Astrocyte of the spinal cord (primary cell): ENCODE measurements around the gene CAMK2A.

ENCODE experiments used
- DNase-seq: peaks from one replicate; pipeline ENCODE4 v3.0.0; 2011; ENCODE audit warnings: low read depth, low spot score
- H3K4me3 ChIP-seq: 2 replicates; pipeline ENCODE4 v1.5.1; 2011; ENCODE audit warnings: low read depth, mild to moderate bottlenecking, low read length, moderate library complexity
- in situ Hi-C: cut with HindIII; loops from 2 replicates; pipeline ENCODE4 v1.10.0; 2017; ENCODE audit warnings: low sequenced_read_pairs
- TF ChIP-seq, protein P1 (sequence below): IDR thresholded peaks from 2 replicates; pipeline ENCODE4 v1.5.1; 2012; ENCODE audit warnings: low read depth, mild to moderate bottlenecking, low read length, inconsistent platforms

Gene CAMK2A

DNA sequence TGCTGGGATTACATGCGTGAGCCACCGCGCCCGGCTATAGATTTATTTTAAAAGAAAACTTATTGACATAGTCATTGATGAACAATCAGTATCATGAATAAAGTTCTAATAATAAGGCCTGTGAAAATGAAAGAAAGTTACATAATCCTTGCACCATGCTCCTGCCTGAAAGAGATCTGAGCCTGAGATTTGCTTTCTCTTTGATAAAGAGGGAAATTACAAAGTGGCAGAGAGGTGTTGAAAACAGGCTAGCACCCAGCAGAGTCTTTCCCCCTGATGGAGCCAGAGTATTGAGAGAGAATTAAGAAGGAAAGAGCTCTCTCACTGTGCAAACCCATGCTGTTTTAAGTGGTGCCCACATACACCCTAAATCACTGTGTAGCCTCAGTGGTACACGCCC is 62.5 kb downstream of the CAMK2A start:
- H3K4me3 ChIP-seq = no peak overlapping the region
- no peak for DNase-seq
- TF ChIP-seq, protein P1, sequence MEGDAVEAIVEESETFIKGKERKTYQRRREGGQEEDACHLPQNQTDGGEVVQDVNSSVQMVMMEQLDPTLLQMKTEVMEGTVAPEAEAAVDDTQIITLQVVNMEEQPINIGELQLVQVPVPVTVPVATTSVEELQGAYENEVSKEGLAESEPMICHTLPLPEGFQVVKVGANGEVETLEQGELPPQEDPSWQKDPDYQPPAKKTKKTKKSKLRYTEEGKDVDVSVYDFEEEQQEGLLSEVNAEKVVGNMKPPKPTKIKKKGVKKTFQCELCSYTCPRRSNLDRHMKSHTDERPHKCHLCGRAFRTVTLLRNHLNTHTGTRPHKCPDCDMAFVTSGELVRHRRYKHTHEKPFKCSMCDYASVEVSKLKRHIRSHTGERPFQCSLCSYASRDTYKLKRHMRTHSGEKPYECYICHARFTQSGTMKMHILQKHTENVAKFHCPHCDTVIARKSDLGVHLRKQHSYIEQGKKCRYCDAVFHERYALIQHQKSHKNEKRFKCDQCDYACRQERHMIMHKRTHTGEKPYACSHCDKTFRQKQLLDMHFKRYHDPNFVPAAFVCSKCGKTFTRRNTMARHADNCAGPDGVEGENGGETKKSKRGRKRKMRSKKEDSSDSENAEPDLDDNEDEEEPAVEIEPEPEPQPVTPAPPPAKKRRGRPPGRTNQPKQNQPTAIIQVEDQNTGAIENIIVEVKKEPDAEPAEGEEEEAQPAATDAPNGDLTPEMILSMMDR = no peak
- in situ Hi-C loops = no loop called here

DNA sequence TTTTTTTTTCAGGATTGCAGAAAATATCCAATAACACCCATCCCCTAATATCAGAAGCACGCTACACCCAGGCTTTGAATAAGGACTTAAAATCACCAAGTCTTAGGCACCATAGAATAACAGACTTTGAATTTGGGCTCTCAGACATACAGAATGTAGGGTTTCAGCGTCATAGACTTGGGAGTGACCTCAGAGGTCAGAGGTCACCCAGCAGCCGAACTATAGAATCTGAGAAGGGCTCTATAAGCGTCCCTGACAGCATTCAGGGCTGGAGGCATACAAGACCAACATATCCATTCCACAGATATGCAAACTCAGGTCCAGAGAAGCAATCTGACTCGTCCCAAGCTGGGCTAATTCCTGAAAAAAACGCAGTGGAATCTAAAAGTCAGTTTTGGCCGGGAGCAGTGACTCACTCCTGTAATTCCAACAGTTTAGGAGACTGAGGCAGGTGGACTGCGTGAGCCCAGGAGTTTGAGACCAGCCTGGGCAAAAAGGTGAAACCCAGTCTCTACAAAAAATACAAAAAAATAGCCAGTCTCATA is 65.0 kb downstream of the CAMK2A start:
- no peak overlapping the region for H3K4me3 ChIP-seq
- in situ Hi-C loops = no loop called here
- TF ChIP-seq, protein P1 = no peak
- DNase-seq = no peak

DNA sequence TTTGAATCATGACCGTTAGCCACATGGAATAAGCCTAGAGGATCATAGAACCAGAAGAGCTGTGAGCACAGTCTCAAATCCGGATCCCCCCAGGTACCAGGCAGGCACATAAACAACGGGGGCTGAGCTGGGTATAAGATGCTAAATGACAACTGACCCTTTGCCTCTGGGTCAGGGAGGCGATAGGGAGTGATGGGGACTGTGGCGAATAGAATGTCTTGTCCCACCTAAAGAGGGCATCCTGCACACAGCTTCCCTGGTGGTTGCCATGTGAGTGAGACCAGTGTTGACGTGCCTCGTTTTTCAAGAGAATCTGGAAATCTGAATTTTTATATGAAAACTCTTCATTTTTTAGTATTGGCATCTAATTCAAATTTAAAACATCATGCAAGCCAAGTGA is 66.1 kb downstream of the CAMK2A start:
- TF ChIP-seq, protein P1 = no peak
- H3K4me3 ChIP-seq = no peak overlapping the region
- in situ Hi-C loops = no loop called here
- DNase-seq = no peak

DNA sequence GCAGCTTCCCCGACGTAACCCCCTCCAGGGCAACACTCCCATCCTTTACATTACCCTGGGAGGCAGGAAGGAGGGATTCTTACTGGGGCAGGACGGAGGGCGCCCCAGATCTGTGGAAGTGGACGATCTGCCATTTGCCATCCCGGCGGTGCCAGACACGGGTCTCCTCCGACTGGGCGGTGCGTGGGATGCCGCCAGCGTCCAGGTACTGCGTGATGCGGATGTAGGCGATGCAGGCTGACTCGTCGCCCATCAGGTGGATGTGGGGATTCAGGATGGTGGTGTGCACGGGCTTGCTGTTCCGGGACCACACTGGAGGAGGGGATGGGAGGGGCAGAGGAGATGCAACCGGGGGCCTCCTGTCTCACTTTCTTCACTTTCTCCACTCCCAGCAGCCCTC is 66.7 kb downstream of the CAMK2A start:
- no peak for DNase-seq
- TF ChIP-seq, protein P1 = no peak
- H3K4me3 ChIP-seq = no peak overlapping the region
- in situ Hi-C loops = no loop called here

DNA sequence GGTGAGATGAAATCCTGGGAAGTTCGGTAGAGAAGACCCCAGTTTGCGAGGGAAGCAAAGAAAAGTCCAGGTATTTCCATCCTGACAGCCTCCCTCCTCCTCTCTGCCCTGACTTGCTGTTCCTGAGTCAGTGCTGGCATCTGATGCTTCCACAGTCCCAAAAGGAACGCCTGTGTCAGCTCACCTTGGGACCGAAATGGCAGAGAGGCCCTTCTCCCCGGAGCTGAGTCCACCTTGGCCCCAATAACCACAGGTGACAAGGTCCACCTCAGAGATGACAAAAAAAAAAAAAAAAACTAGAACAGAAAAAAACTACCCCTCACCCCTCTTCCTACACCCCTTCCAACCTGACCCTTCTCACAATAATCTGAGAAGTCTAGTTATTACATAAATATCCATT is 68.1 kb downstream of the CAMK2A start:
- in situ Hi-C loops = no loop called here

DNA sequence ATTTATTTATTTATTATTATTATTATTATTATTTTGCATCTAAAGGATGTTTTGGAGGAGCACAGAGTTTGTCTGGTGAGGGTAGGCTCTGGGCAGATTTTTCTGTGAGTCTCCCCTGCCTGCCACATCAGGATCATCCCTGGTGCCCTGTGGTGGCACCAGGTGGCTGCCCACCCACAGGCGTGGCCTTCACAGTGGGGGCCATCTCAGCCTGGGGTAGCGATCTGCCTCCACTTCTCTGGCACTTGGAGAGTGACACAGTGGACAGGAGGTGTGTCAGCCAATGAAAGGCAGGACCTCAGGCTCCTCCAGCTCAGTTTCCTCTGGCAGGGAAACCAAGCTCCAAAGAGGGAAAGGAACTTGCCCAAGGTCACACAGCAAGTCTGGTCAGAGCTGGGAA is 69.7 kb downstream of the CAMK2A start:
- DNase-seq = no peak
- no peak overlapping the region for H3K4me3 ChIP-seq
- TF ChIP-seq, protein P1 = no peak
- in situ Hi-C loops = no loop called here

More for the DNA sequence above, 68.1 kb downstream of the CAMK2A start:
- TF ChIP-seq, protein P1 = no peak
- H3K4me3 ChIP-seq = no peak overlapping the region
- DNase-seq = no peak

DNA sequence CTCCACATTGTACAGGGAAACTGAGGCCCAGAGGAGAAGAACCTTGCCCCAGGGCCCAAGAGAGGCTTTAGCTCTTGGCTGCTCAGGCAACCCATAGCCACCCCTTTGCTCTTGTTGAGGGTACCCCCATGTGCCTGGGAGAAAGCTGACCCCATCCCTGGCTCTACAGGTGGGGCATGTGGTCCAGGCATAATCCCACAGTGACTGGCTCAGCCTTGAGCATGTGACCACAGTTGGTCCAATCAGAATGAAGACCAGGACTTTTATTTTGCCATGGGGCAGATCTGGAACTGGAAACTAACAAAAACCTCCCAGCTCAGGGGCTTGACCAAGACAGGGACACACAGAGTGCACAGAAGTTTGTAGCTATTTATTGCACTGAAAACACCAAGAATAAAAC is 70.4 kb downstream of the CAMK2A start:
- no peak for DNase-seq
- H3K4me3 ChIP-seq = no peak overlapping the region
- in situ Hi-C loops = no loop called here
- TF ChIP-seq, protein P1 = no peak
